Neural progenitor cell (in vitro differentiated cells): ENCODE data around the gene CLEC2A.

Source experiments
- CTCF ChIP-seq: fragments of 200-600 bp; sonication (generic); IDR thresholded peaks from 2 replicates; pipeline ENCODE4 v1.5.1; 2017; ENCODE audit warnings: antibody characterized with exemption, mild to moderate bottlenecking
- EZH2 ChIP-seq: fragments of 200-600 bp; sonication (generic); IDR thresholded peaks from 2 replicates; pipeline ENCODE4 v1.6.1; 2017; ENCODE audit warnings: antibody characterized with exemption, mild to moderate bottlenecking, moderate library complexity

DNA sequence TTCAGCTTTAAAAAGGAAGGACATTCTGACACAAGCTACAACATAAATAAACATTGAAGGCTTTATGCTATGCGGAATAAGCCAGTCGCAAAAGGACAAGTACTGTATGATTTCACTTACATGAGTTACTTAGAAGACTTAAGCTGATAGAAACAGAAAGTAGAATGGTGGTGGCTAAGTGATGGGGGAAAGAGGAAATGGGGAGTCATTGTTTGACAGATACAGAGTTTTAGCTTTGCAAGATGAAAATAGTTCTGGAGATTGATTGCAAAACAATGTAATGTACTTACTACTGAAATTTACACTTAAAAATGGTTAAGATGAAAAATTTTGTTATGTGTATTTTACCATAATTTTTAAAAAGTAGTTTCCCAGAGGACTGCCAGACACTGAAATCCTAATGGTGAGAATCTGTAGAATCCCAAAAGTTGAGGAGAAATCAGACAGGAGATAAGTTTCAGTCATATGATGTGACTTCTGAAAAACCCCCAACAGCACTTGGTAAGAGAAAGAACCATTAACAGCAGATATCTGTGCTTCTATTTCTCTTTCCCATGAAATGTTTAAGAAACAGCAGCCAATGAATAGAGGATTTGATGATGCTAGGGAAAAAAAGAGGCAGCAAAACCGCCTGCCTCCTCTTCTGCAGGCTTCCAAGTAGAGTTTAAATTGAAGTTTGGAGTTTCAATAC is 16.6 kb upstream of the CLEC2A start:
- TF ChIP-seq CTCF (no peak), EZH2 (no peak)
